ENCODE measurements around the gene IRF4.
"Not testable (repeated sequence)": the region's sequence is repeated elsewhere in the genome, so short reads cannot be mapped to it uniquely, and the experiment has no call there.

IRF4 gene

GRCh38 chr6:370555-370954 is 21.0 kb upstream of the IRF4 start:
- no peaks in the 10 kb centered on the region for H3K36me3 ChIP-seq (ENCODE audit: insufficient read depth, low read length)

GRCh38 chr6:371851-372250 is 19.7 kb upstream of the IRF4 start:
- H3K4me3 ChIP-seq (ENCODE audit: low read depth in 1 of 2, low read length in 2 of 2); H3K27ac ChIP-seq (ENCODE audit: low read depth, low read length); H3K9ac ChIP-seq (ENCODE audit: low read length); H3K9me3 ChIP-seq (ENCODE audit: low read length); H3K36me3 ChIP-seq (ENCODE audit: insufficient read depth, low read length): not testable (repeated sequence)
- Histone ChIP-seq H3K4me1 (ENCODE audit: insufficient read depth, low read length) (peaks cover 16% of the 10 kb centered on the region), H3K27me3 (ENCODE audit: control insufficient read depth in 1 of 2, insufficient read depth in 2 of 2, low read length in 2 of 2) (peaks cover 23 to 42% of the 10 kb centered on the region in 2 donors)

More at GRCh38 chr6:370555-370954, 21.0 kb upstream of the IRF4 start:
- Histone ChIP-seq H3K4me1 (ENCODE audit: insufficient read depth, low read length) (peaks cover 16% of the 10 kb centered on the region), H3K27me3 (ENCODE audit: control insufficient read depth in 1 of 2, insufficient read depth in 2 of 2, low read length in 2 of 2) (peaks cover 27 to 40% of the 10 kb centered on the region in 2 donors), H3K9me3 (ENCODE audit: low read length) (no peaks in the 10 kb centered on the region), H3K9ac (ENCODE audit: low read length) (no peak overlapping the region), H3K4me3 (ENCODE audit: low read depth in 1 of 2, low read length in 2 of 2) (no peak overlapping the region), H3K27ac (ENCODE audit: low read depth, low read length) (no peak overlapping the region)

GRCh38 chr6:372336-372911 is 19.1 kb upstream of the IRF4 start:
- no peak overlapping the region for H3K4me3 ChIP-seq (ENCODE audit: low read depth in 1 of 2, low read length in 2 of 2)
- peaks cover 23 to 47% of the 10 kb centered on the region in 2 donors for H3K27me3 ChIP-seq (ENCODE audit: control insufficient read depth in 1 of 2, insufficient read depth in 2 of 2, low read length in 2 of 2)

GRCh38 chr6:373031-373430 is 18.5 kb upstream of the IRF4 start:
- Histone ChIP-seq H3K9me3 (ENCODE audit: low read length) (no peaks in the 10 kb centered on the region), H3K36me3 (ENCODE audit: insufficient read depth, low read length) (no peaks in the 10 kb centered on the region), H3K4me3 (ENCODE audit: low read depth in 1 of 2, low read length in 2 of 2) (no peak overlapping the region), H3K27ac (ENCODE audit: low read depth, low read length) (no peak overlapping the region), H3K27me3 (ENCODE audit: control insufficient read depth in 1 of 2, insufficient read depth in 2 of 2, low read length in 2 of 2) (peaks cover 23 to 47% of the 10 kb centered on the region in 2 donors), H3K9ac (ENCODE audit: low read length) (no peak overlapping the region), H3K4me1 (ENCODE audit: insufficient read depth, low read length) (peaks cover 16% of the 10 kb centered on the region)

More at GRCh38 chr6:372336-372911, 19.1 kb upstream of the IRF4 start:
- Histone ChIP-seq H3K9ac (ENCODE audit: low read length) (no peak overlapping the region), H3K27ac (ENCODE audit: low read depth, low read length) (no peak overlapping the region), H3K4me1 (ENCODE audit: insufficient read depth, low read length) (peaks cover 16% of the 10 kb centered on the region), H3K9me3 (ENCODE audit: low read length) (no peaks in the 10 kb centered on the region), H3K36me3 (ENCODE audit: insufficient read depth, low read length) (no peaks in the 10 kb centered on the region)

GRCh38 chr6:373773-374724 is 17.5 kb upstream of the IRF4 start:
- Histone ChIP-seq H3K27ac (ENCODE audit: low read depth, low read length) (no peak overlapping the region), H3K4me1 (ENCODE audit: insufficient read depth, low read length) (peaks cover 16% of the 10 kb centered on the region), H3K4me3 (ENCODE audit: low read depth in 1 of 2, low read length in 2 of 2) (no peak overlapping the region), H3K27me3 (ENCODE audit: control insufficient read depth in 1 of 2, insufficient read depth in 2 of 2, low read length in 2 of 2) (peaks cover 28 to 53% of the 10 kb centered on the region in 2 donors), H3K36me3 (ENCODE audit: insufficient read depth, low read length) (no peaks in the 10 kb centered on the region), H3K9ac (ENCODE audit: low read length) (no peak overlapping the region), H3K9me3 (ENCODE audit: low read length) (no peaks in the 10 kb centered on the region)

GRCh38 chr6:374956-375355 is 16.6 kb upstream of the IRF4 start:
- Histone ChIP-seq H3K4me3 (ENCODE audit: low read depth in 1 of 2, low read length in 2 of 2) (no peak overlapping the region), H3K27ac (ENCODE audit: low read depth, low read length) (no peak overlapping the region), H3K4me1 (ENCODE audit: insufficient read depth, low read length) (peaks cover 16% of the 10 kb centered on the region), H3K27me3 (ENCODE audit: control insufficient read depth in 1 of 2, insufficient read depth in 2 of 2, low read length in 2 of 2) (peaks cover 28 to 55% of the 10 kb centered on the region in 2 donors), H3K9me3 (ENCODE audit: low read length) (no peaks in the 10 kb centered on the region), H3K36me3 (ENCODE audit: insufficient read depth, low read length) (no peaks in the 10 kb centered on the region), H3K9ac (ENCODE audit: low read length) (no peak overlapping the region)

- Histone ChIP-seq H3K9ac (ENCODE audit: low read length) (no peak overlapping the region), H3K9me3 (ENCODE audit: low read length) (no peaks in the 10 kb centered on the region), H3K4me3 (ENCODE audit: low read depth in 1 of 2, low read length in 2 of 2) (no peak overlapping the region), H3K36me3 (ENCODE audit: insufficient read depth, low read length) (no peaks in the 10 kb centered on the region), H3K27me3 (ENCODE audit: control insufficient read depth in 1 of 2, insufficient read depth in 2 of 2, low read length in 2 of 2) (peaks cover 23 to 54% of the 10 kb centered on the region in 2 donors), H3K4me1 (ENCODE audit: insufficient read depth, low read length) (peaks cover 16% of the 10 kb centered on the region), H3K27ac (ENCODE audit: low read depth, low read length) (no peak overlapping the region)
These were observed 14.5 kb upstream of the IRF4 start for GRCh38 chr6:376827-377640.

GRCh38 chr6:377641-378020 is 13.9 kb upstream of the IRF4 start:
- H3K36me3 ChIP-seq (ENCODE audit: insufficient read depth, low read length); H3K27ac ChIP-seq (ENCODE audit: low read depth, low read length); H3K4me3 ChIP-seq (ENCODE audit: low read depth in 1 of 2, low read length in 2 of 2); H3K9ac ChIP-seq (ENCODE audit: low read length); H3K9me3 ChIP-seq (ENCODE audit: low read length): not testable (repeated sequence)
- H3K27me3 ChIP-seq (ENCODE audit: control insufficient read depth in 1 of 2, insufficient read depth in 2 of 2, low read length in 2 of 2) = peaks cover 23 to 48% of the 10 kb centered on the region in 2 donors
- peaks cover 16% of the 10 kb centered on the region for H3K4me1 ChIP-seq (ENCODE audit: insufficient read depth, low read length)

GRCh38 chr6:378090-378957 is 13.2 kb upstream of the IRF4 start:
- Histone ChIP-seq H3K9me3 (ENCODE audit: low read length) (no peaks in the 10 kb centered on the region), H3K9ac (ENCODE audit: low read length) (no peak overlapping the region), H3K27ac (ENCODE audit: low read depth, low read length) (no peak overlapping the region), H3K27me3 (ENCODE audit: control insufficient read depth in 1 of 2, insufficient read depth in 2 of 2, low read length in 2 of 2) (peaks cover 18 to 42% of the 10 kb centered on the region in 2 donors), H3K4me1 (ENCODE audit: insufficient read depth, low read length) (peaks cover 9% of the 10 kb centered on the region), H3K36me3 (ENCODE audit: insufficient read depth, low read length) (no peaks in the 10 kb centered on the region), H3K4me3 (ENCODE audit: low read depth in 1 of 2, low read length in 2 of 2) (no peak overlapping the region)

GRCh38 chr6:378958-379409 is 12.6 kb upstream of the IRF4 start:
- Histone ChIP-seq H3K27ac (ENCODE audit: low read depth, low read length) (no peak overlapping the region), H3K27me3 (ENCODE audit: control insufficient read depth in 1 of 2, insufficient read depth in 2 of 2, low read length in 2 of 2) (peaks cover 13 to 41% of the 10 kb centered on the region in 2 donors), H3K9ac (ENCODE audit: low read length) (no peak overlapping the region), H3K36me3 (ENCODE audit: insufficient read depth, low read length) (no peaks in the 10 kb centered on the region), H3K9me3 (ENCODE audit: low read length) (no peaks in the 10 kb centered on the region), H3K4me3 (ENCODE audit: low read depth in 1 of 2, low read length in 2 of 2) (no peak overlapping the region), H3K4me1 (ENCODE audit: insufficient read depth, low read length) (peaks cover 2% of the 10 kb centered on the region)
